ENCODE results near the gene BRAP. TPM values are rescaled to one million over a fixed set of nuclear protein-coding genes. Genes with fewer than 3 reads are reported as not detected.

The BRAP gene
- total RNA-seq, 1 experiment from 2014 or later, result 24.7 TPM

- no peak for DNase-seq
- H2AFZ ChIP-seq (ENCODE audit: low read length), result no peak overlapping the region
- H4K20me1 ChIP-seq (ENCODE audit: low read length), result no peaks in the 10 kb centered on the region
- H3K4me2 ChIP-seq (ENCODE audit: low read length), result no peak overlapping the region
- no peaks in the 10 kb centered on the region for H3K79me2 ChIP-seq (ENCODE audit: low read length)
- H3K9ac ChIP-seq (ENCODE audit: low read length), result no peak overlapping the region
- H3F3A ChIP-seq (ENCODE audit: low read length, unreplicated experiment), result no peaks in the 10 kb centered on the region
- no peaks in the 10 kb centered on the region for H3K9me2 ChIP-seq (replicated peaks; ENCODE audit: low read length)
- TF ChIP-seq CTCF (conservative IDR thresholded peaks at IDR 0.05; ENCODE audit: low read depth, low read length) (no peak), EZH2phosphoT487 (IDR thresholded peaks at IDR 0.05; ENCODE audit: borderline replicate concordance, low read length) (no peak), EZH2 (IDR thresholded peaks at IDR 0.05; ENCODE audit: low read length, unreplicated experiment) (no peak)
- H3K36me3 ChIP-seq (ENCODE audit: low read depth, low read length), result peaks cover 3% of the 10 kb centered on the region; the same call in 1 of the 2 replicates
- BruUV-seq (replicated peaks), result no TSS peak
- H3K9me3 ChIP-seq (ENCODE audit: low read length), result no peaks in the 10 kb centered on the region
- ChIA-PET CTCF (no interaction called here), POLR2A (ENCODE audit: unreplicated experiment) (no interaction called here)
- no peaks in the 10 kb centered on the region for H3K27me3 ChIP-seq (ENCODE audit: low read length)
- no peak overlapping the region for H3K27ac ChIP-seq (ENCODE audit: low read length)
- intact Hi-C loops (cut with micrococcal nuclease), result no loop called here
- H3K4me3 ChIP-seq (ENCODE audit: low read length), result no peak overlapping the region
- H3K4me1 ChIP-seq (ENCODE audit: insufficient read depth, low read length), result no peaks in the 10 kb centered on the region
- no peak for ATAC-seq
These were observed 49.4 kb downstream of the BRAP start for GRCh38 chr12:111636209-111636945.

- no peak for TF ChIP-seq CTCF (conservative IDR thresholded peaks at IDR 0.05; ENCODE audit: low read depth, low read length)
- no peaks in the 10 kb centered on the region for H3K4me1 ChIP-seq (ENCODE audit: insufficient read depth, low read length)
- no peaks in the 10 kb centered on the region for H3K9me3 ChIP-seq (ENCODE audit: low read length)
- ChIA-PET CTCF (no interaction called here), POLR2A (ENCODE audit: unreplicated experiment) (interaction anchor here (0.6 kb wide), 1 partner anchor 184 kb away, joined by 3 read pairs; no protein-coding TSS in a partner anchor)
- BruUV-seq (replicated peaks), result no TSS peak
- intact Hi-C loops (cut with micrococcal nuclease), result no loop called here
- H3K36me3 ChIP-seq (ENCODE audit: low read depth, low read length), result peaks cover 3% of the 10 kb centered on the region; the same call in 1 of the 2 replicates
- H3K79me2 ChIP-seq (ENCODE audit: low read length), result no peaks in the 10 kb centered on the region
- H3K4me3 ChIP-seq (ENCODE audit: low read length), result no peak overlapping the region
- no peak overlapping the region for H3K4me2 ChIP-seq (ENCODE audit: low read length)
- ATAC-seq, result no peak
- no peak overlapping the region for H3K9ac ChIP-seq (ENCODE audit: low read length)
- no peak overlapping the region for H3K27ac ChIP-seq (ENCODE audit: low read length)
- no peak overlapping the region for H2AFZ ChIP-seq (ENCODE audit: low read length)
- no peaks in the 10 kb centered on the region for H4K20me1 ChIP-seq (ENCODE audit: low read length)
- H3K9me2 ChIP-seq (replicated peaks; ENCODE audit: low read length), result no peaks in the 10 kb centered on the region
- H3F3A ChIP-seq (ENCODE audit: low read length, unreplicated experiment), result no peaks in the 10 kb centered on the region
- H3K27me3 ChIP-seq (ENCODE audit: low read length), result no peaks in the 10 kb centered on the region
- DNase-seq, result no peak
These were observed 50.2 kb downstream of the BRAP start for GRCh38 chr12:111635524-111635923.

GRCh38 chr12:111628505-111629260, 57.1 kb downstream of the BRAP start:
- Histone ChIP-seq H2AFZ (ENCODE audit: low read length) (no peak overlapping the region), H3K9me2 (replicated peaks; ENCODE audit: low read length) (no peaks in the 10 kb centered on the region), H3K27me3 (ENCODE audit: low read length) (no peaks in the 10 kb centered on the region), H3K4me3 (ENCODE audit: low read length) (no peak overlapping the region), H3K79me2 (ENCODE audit: low read length) (no peaks in the 10 kb centered on the region), H3F3A (ENCODE audit: low read length, unreplicated experiment) (no peaks in the 10 kb centered on the region), H4K20me1 (ENCODE audit: low read length) (no peaks in the 10 kb centered on the region), H3K9me3 (ENCODE audit: low read length) (no peaks in the 10 kb centered on the region), H3K4me2 (ENCODE audit: low read length) (no peak overlapping the region), H3K4me1 (ENCODE audit: insufficient read depth, low read length) (peaks cover 18% of the 10 kb centered on the region), H3K36me3 (ENCODE audit: low read depth, low read length) (no peaks in the 10 kb centered on the region), H3K9ac (ENCODE audit: low read length) (no peak overlapping the region), H3K27ac (ENCODE audit: low read length) (no peak overlapping the region)
- ATAC-seq (no peak), DNase-seq (no peak)
- ChIA-PET POLR2A (ENCODE audit: unreplicated experiment) (no interaction called here), CTCF (no interaction called here)
- no TSS peak for BruUV-seq (replicated peaks)
- intact Hi-C loops (cut with micrococcal nuclease), result no loop called here
- TF ChIP-seq EZH2phosphoT487 (IDR thresholded peaks at IDR 0.05; ENCODE audit: borderline replicate concordance, low read length) (no peak), CTCF (conservative IDR thresholded peaks at IDR 0.05; ENCODE audit: low read depth, low read length) (no peak)
